Measurements from ENCODE around the gene WDR77. TPM values are rescaled to one million over a fixed set of nuclear protein-coding genes. Genes with fewer than 3 reads are reported as not detected.

Gene WDR77
- total and polyA plus RNA-seq, 7 donors: 35.3 to 103 (median 46.1) TPM

DNA sequence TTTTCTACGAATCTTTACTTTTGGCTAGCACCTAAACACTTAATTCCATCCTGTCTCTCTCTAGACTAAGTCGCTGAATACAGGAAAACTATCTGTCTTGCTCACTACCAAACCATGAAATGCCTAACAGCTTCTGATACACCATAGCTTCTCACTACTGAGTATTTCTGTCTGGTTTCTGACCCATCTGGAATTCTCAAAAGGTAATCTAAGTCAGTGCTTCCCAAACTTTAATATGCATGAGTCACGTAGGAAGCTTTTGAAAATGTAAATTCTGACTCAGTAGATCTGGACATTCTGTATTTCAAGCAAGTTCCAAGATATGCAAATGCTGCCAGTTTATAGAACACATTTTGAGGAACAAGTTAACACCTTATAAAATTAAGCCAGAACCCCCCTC lies 12.3 kb downstream of the WDR77 start:
- Histone ChIP-seq H3K27ac (no peak overlapping the region), H3K9me3 (no peaks in the 10 kb centered on the region), H3K4me3 (no peak overlapping the region), H3K36me3 (ENCODE audit: insufficient read depth in 1 of 2, low read depth in 1 of 2) (peaks cover 12 to 47% of the 10 kb centered on the region in 2 donors), H3K4me1 (no peaks in the 10 kb centered on the region), H3K27me3 (ENCODE audit: insufficient read depth in 3 of 3, low read length in 2 of 3) (no peaks in the 10 kb centered on the region)
- 68 to 81% (median 69%) methylated on average over 3 of the region's 3 CpGs for WGBS, 3 donors
- no peak for ATAC-seq
- TF ChIP-seq, protein P1, sequence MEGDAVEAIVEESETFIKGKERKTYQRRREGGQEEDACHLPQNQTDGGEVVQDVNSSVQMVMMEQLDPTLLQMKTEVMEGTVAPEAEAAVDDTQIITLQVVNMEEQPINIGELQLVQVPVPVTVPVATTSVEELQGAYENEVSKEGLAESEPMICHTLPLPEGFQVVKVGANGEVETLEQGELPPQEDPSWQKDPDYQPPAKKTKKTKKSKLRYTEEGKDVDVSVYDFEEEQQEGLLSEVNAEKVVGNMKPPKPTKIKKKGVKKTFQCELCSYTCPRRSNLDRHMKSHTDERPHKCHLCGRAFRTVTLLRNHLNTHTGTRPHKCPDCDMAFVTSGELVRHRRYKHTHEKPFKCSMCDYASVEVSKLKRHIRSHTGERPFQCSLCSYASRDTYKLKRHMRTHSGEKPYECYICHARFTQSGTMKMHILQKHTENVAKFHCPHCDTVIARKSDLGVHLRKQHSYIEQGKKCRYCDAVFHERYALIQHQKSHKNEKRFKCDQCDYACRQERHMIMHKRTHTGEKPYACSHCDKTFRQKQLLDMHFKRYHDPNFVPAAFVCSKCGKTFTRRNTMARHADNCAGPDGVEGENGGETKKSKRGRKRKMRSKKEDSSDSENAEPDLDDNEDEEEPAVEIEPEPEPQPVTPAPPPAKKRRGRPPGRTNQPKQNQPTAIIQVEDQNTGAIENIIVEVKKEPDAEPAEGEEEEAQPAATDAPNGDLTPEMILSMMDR (IDR thresholded peaks at IDR 0.05): no peak
- no peak for DNase-seq
- intact Hi-C loops (cut with DNase I): no loop called here

DNA sequence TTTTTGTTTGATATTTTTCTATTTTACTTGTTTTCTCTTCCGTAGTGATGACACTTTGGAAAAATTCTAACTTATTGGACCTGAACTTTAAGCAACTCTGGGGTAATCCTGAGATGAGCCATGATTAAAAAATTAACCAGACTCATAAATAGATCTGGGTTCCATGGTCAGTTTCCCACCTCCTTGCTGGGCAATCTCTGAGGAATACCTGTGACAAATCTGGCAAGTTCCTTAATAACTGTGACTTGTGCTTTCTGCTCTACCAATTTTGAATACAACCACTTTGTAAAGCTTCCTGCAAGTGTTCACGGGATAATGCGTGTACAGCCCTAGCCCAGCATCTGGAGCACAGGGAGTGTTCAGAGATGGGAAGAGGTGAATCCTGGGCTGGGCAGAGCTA lies 24.8 kb downstream of the WDR77 start:
- 84 to 96% (median 85%) methylated on average over 3 of the region's 3 CpGs for WGBS, 3 donors
- peaks cover 0 to 1% (median 0%) of the 10 kb centered on the region in 3 donors for H3K27me3 ChIP-seq (ENCODE audit: insufficient read depth in 3 of 3, low read length in 2 of 3)
- DNase-seq (no peak), ATAC-seq (no peak)
- H3K9me3 ChIP-seq: no peaks in the 10 kb centered on the region
- no peak overlapping the region for H3K27ac ChIP-seq
- H3K4me3 ChIP-seq: no peak overlapping the region
- H3K36me3 ChIP-seq (ENCODE audit: insufficient read depth in 1 of 2, low read depth in 1 of 2): no peaks in the 10 kb centered on the region
- TF ChIP-seq, protein P1 (IDR thresholded peaks at IDR 0.05): no peak
- intact Hi-C loops (cut with DNase I): no loop called here
- H3K4me1 ChIP-seq: no peaks in the 10 kb centered on the region

DNA sequence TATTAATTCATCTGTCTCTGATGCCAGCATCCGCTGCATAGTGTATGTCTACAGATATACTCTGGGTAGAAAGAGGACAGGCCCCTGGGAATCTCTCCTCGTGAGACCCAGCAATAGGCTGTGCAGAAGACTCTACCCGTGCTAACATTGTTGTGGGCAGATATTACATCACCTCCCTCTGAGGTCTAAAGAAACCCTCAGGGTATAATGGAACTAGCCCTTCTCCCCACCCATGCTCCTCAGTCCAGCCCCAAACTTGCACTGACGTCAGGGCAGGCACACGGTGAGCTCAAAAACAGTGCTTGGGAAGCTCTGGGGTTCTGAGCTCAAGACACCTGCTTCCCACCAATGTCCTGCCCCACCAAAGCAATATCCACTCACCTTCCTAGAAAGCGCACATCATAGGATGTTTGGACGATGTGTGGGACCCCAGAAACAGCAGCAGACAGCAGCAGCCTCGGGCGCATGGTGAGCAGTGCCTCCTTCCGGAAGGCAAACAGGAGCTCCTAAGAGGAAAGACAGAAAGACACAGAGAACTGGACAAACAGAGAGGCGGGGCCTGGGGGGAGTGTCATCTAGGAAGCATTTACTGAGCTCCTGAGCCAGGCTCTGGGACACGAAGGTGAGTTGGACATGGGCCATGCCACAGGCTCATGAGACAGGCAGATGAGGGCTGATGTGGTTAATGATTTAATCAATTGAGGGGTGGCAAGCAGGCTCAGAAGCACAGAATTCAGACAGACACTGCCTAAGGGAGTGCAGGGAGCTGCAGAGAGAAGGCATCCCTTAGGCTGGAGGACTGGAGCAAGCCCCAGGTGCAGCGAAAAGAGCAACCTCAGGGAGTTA lies 26.3 kb downstream of the WDR77 start:
- 81 to 87% (median 85%) methylated on average over 13 of the region's 13 CpGs for WGBS, 3 donors
- Histone ChIP-seq H3K9me3 (no peaks in the 10 kb centered on the region), H3K4me3 (no peak overlapping the region), H3K27me3 (ENCODE audit: insufficient read depth in 3 of 3, low read length in 2 of 3) (peaks cover 0 to 1% (median 0%) of the 10 kb centered on the region in 3 donors), H3K36me3 (ENCODE audit: insufficient read depth in 1 of 2, low read depth in 1 of 2) (no peaks in the 10 kb centered on the region), H3K27ac (no peak overlapping the region), H3K4me1 (no peaks in the 10 kb centered on the region)
- DNase-seq (no peak), ATAC-seq (no peak)
- intact Hi-C loops (cut with DNase I): no loop called here
- TF ChIP-seq, protein P1 (IDR thresholded peaks at IDR 0.05): no peak

DNA sequence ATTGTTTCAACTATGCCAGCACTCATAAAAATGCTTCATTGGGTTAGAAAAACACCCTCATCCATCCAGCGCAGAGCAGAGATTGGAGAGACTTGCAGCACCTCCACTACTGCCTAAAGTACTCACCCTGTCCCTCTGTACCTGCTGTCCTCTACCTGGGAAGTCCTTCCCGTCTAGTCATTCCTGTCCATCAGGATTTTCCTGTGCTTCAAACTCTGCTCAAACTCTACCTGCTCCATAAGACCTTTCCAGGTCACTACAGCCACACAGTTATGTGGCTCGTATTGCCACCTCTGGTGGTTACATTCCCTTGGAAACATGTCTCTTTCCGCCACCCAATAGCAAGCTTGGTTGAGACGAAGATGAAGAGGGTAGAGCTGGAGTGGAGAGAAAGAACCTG lies 28.7 kb downstream of the WDR77 start:
- DNase-seq (no peak), ATAC-seq (no peak)
- H3K9me3 ChIP-seq: no peaks in the 10 kb centered on the region
- 76 to 83% (median 81%) methylated on average over 5 of the region's 5 CpGs for WGBS, 3 donors
- TF ChIP-seq, protein P1 (IDR thresholded peaks at IDR 0.05): no peak
- no peaks in the 10 kb centered on the region for H3K4me1 ChIP-seq
- intact Hi-C loops (cut with DNase I): no loop called here
- H3K27ac ChIP-seq: no peak overlapping the region
- no peaks in the 10 kb centered on the region for H3K36me3 ChIP-seq (ENCODE audit: insufficient read depth in 1 of 2, low read depth in 1 of 2)
- H3K27me3 ChIP-seq (ENCODE audit: insufficient read depth in 3 of 3, low read length in 2 of 3): peaks cover 0 to 1% (median 0%) of the 10 kb centered on the region in 3 donors
- no peak overlapping the region for H3K4me3 ChIP-seq

All from psoas muscle (tissue), 8 donors.